ENCODE measurements around the gene SYT11. TPM values are rescaled to one million over a fixed set of nuclear protein-coding genes. Genes with fewer than 3 reads are reported as not detected.

SYT11 gene
- total and polyA plus RNA-seq, 9 of the 15 experiments (the other 6 are each of a cell fraction or from before 2014, with no cell fraction given): 0.05 to 0.18 (median 0.11) TPM

DNA sequence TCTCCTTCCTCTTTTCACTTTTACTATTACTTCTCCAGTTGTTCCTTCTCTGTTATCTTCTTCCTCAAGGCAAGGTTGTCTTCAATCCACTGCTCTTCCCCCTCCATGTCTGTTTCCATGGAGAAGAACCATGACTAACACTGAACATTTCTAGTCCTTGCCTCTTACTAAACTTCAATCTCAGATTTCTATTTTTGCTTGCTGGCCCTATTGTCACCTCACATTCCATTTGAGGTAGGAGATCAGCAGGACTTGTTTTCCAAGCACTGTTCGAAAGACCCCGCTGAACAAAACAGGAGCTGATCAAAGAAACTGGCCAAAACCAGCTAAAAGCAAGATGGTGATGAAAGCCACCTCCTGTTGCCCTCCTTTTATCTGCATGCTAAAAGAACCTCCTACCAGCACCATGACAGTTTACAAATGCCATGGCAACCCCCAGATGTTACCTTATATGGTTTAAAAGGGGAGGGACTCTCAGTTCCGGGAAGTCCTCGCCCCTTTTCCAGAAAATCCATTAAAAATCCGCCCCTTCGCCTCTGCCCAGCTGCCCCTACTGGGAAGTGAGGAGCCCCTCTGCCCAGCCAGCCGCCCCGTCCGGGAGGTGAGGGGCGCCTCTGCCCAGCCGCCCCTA, 25.0 kb upstream of the SYT11 start (continued):
- TF ChIP-seq SRSF7 (optimal IDR thresholded peaks at IDR 0.05; ENCODE audit: low read depth, low read length) (no peak), ZNF398 (CRISPR knock-in tag; IDR thresholded peaks at IDR 0.05) (no peak), ZNF212 (CRISPR knock-in tag; IDR thresholded peaks at IDR 0.05) (no peak), POLR3A (IDR thresholded peaks at IDR 0.05; ENCODE audit: borderline replicate concordance, extremely low read depth, insufficient read depth, insufficient read length) (no peak), PPARD (CRISPR knock-in tag; IDR thresholded peaks at IDR 0.05) (no peak), DEAF1 (CRISPR knock-in tag; IDR thresholded peaks at IDR 0.05) (0 out of 2 replicates have a peak, but pooled peaks have one; percentile 34), SLC30A9 (CRISPR knock-in tag; IDR thresholded peaks at IDR 0.05) (no peak), ATF7 (IDR thresholded peaks at IDR 0.05) (peak; percentile 72; the same call in 1 of the 2 replicates), TAF15 (IDR thresholded peaks at IDR 0.05; ENCODE audit: low read depth, low read length) (no peak), NR0B1 (IDR thresholded peaks at IDR 0.05; ENCODE audit: partially characterized antibody) (no peak), ZBTB17 (CRISPR knock-in tag; IDR thresholded peaks at IDR 0.05) (peak; percentile 73; the same call in 1 of the 2 replicates)
- TF ChIP-seq, protein P1, sequence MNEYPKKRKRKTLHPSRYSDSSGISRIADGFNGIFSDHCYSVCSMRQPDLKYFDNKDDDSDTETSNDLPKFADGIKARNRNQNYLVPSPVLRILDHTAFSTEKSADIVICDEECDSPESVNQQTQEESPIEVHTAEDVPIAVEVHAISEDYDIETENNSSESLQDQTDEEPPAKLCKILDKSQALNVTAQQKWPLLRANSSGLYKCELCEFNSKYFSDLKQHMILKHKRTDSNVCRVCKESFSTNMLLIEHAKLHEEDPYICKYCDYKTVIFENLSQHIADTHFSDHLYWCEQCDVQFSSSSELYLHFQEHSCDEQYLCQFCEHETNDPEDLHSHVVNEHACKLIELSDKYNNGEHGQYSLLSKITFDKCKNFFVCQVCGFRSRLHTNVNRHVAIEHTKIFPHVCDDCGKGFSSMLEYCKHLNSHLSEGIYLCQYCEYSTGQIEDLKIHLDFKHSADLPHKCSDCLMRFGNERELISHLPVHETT (CRISPR knock-in tag; conservative IDR thresholded peaks at IDR 0.05 in 1 of 2, IDR thresholded peaks at IDR 0.05 in 1 of 2): peak in 1 of 2 experiments; percentile 1; a peak in 1 of 4 replicates
- TF ChIP-seq, protein P2, sequence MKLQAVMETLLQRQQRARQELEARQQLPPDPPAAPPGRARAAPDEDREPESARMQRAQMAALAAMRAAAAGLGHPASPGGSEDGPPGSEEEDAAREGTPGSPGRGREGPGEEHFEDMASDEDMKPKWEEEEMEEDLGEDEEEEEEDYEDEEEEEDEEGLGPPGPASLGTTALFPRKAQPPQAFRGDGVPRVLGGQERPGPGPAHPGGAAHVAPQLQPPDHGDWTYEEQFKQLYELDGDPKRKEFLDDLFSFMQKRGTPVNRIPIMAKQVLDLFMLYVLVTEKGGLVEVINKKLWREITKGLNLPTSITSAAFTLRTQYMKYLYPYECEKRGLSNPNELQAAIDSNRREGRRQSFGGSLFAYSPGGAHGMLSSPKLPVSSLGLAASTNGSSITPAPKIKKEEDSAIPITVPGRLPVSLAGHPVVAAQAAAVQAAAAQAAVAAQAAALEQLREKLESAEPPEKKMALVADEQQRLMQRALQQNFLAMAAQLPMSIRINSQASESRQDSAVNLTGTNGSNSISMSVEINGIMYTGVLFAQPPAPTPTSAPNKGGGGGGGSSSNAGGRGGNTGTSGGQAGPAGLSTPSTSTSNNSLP (IDR thresholded peaks at IDR 0.05; ENCODE audit: borderline replicate concordance, low read depth, low read length): 0 out of 2 replicates have a peak, but pooled peaks have one; percentile 12
- TF ChIP-seq, protein P3, sequence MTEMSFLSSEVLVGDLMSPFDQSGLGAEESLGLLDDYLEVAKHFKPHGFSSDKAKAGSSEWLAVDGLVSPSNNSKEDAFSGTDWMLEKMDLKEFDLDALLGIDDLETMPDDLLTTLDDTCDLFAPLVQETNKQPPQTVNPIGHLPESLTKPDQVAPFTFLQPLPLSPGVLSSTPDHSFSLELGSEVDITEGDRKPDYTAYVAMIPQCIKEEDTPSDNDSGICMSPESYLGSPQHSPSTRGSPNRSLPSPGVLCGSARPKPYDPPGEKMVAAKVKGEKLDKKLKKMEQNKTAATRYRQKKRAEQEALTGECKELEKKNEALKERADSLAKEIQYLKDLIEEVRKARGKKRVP (CRISPR knock-in tag; IDR thresholded peaks at IDR 0.05): no peak
- TF ChIP-seq, protein P4, sequence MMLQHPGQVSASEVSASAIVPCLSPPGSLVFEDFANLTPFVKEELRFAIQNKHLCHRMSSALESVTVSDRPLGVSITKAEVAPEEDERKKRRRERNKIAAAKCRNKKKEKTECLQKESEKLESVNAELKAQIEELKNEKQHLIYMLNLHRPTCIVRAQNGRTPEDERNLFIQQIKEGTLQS (IDR thresholded peaks at IDR 0.05): peak; percentile 88
- TF ChIP-seq, protein P4 (CRISPR knock-in tag; conservative IDR thresholded peaks at IDR 0.05): 0 out of 2 replicates have a peak, but pooled peaks have one; percentile 33
